Spleen (tissue), 11 donors: Measurements from ENCODE around the gene TXNDC15. TPM values are rescaled to one million over a fixed set of nuclear protein-coding genes. Genes with fewer than 3 reads are reported as not detected.
"Not testable (repeated sequence)": the region's sequence is repeated elsewhere in the genome, so short reads cannot be mapped to it uniquely, and the experiment has no call there.

Experiments
- DNase-seq: peaks from one replicate; pipeline ENCODE4 v3.0.0-alpha.2; 2020
- H3K27ac ChIP-seq, 8 donors: fragments of 200-600 bp; sonication (generic) in 7 of 8; 1 replicate in 4 of 8; 2 replicates in 4 of 8; pipeline versions ENCODE4 v1.5.0 to v1.8.0; 2016 to 2021; ENCODE audit warnings: inconsistent platforms in 4 of 8, mild to moderate bottlenecking in 4 of 8, moderate library complexity in 1 of 8
- H3K27me3 ChIP-seq, 7 donors: fragments of 200-600 bp; sonication (generic) in 6 of 7; replicated peaks in 1 of 7; 1 replicate in 4 of 7; 2 replicates in 3 of 7; pipeline versions ENCODE4 v1.5.0 to v1.8.0; 2016 to 2021; ENCODE audit warnings: inconsistent platforms in 3 of 7, mild to moderate bottlenecking in 1 of 7
- H3K36me3 ChIP-seq, 6 donors: fragments of 200-600 bp; sonication (generic) in 5 of 6; 1 replicate in 4 of 6; 2 replicates in 2 of 6; pipeline versions ENCODE4 v1.5.0 to v1.8.0; 2016 to 2021; ENCODE audit warnings: inconsistent platforms in 2 of 6
- H3K4me1 ChIP-seq, 6 donors: fragments of 200-600 bp; sonication (generic) in 5 of 6; 1 replicate in 3 of 6; 2 replicates in 3 of 6; pipeline versions ENCODE4 v1.5.0 to v1.8.0; 2016 to 2021; ENCODE audit warnings: inconsistent platforms in 3 of 6
- H3K4me3 ChIP-seq, 8 donors: fragments of 200-600 bp; sonication (generic) in 7 of 8; 1 replicate in 4 of 8; 2 replicates in 4 of 8; pipeline versions ENCODE4 v1.5.0 to v1.8.0; 2016 to 2021; ENCODE audit warnings: inconsistent platforms in 4 of 8, mild to moderate bottlenecking in 4 of 8, moderate library complexity in 2 of 8
- H3K9me3 ChIP-seq, 8 donors: fragments of 200-600 bp; sonication (generic) in 7 of 8; 1 replicate in 4 of 8; 2 replicates in 4 of 8; pipeline versions ENCODE4 v1.5.0 to v1.8.0; 2016 to 2021; ENCODE audit warnings: inconsistent platforms in 4 of 8
- POLR2A ChIP-seq, 3 donors: fragments of 450-650 bp; IDR thresholded peaks; one replicate each; pipeline ENCODE4 v1.5.1; 2017; ENCODE audit warnings: antibody characterized with exemption in 3 of 3, mild to moderate bottlenecking in 1 of 3
- POLR2AphosphoS5 ChIP-seq, 3 donors: sonication (generic); formaldehyde crosslinking; IDR thresholded peaks; one replicate each; pipeline ENCODE4 v1.5.1; 2017; ENCODE audit warnings: antibody characterized with exemption in 3 of 3
- WGBS, 5 donors: extraction: QIAGEN DNeasy Blood & Tissue Kit in 3 of 5; methylation state at CpG; one replicate each; pipeline versions ENCODE4 v1.1.5 to v1.1.7; 2013 to 2018; 5-methylcytosine and 5-hydroxymethylcytosine counted together
- intact Hi-C: fragments of 100-400 bp; cut with DNase I; formaldehyde crosslinking; loops from one replicate; pipeline ENCODE4 v1.15.0; 2023; ENCODE audit warnings: low total_unique reads
- polyA plus RNA-seq, 3 donors: library from polyadenylated mRNA; stranded (reverse); fragments of 200-250 nt; gene quantifications; one replicate each; pipeline ENCODE4 v1.2.1, GENCODE V29; 2013
- total RNA-seq, 7 donors: library from RNA; depleted of rRNA in 3 of 7; stranded (reverse); fragments of >200 nt in 3 of 7; fragmentation: NEBNext Ultra II Directional in 4 of 7; extraction: Animal tissue kit (Norgen Biotek cat#: 25700) in 4 of 7; gene quantifications; one replicate each; pipeline versions ENCODE4 v1.1.0 to v1.2.1, GENCODE V29; 2016 to 2021
- TF ChIP-seq, protein P1 (sequence below), 11 experiments: fragments of 200-600 bp in 7 of 11; fragments of 450-650 bp in 4 of 11; sonication (generic) in 4 of 11; IDR thresholded peaks in 8 of 11; conservative IDR thresholded peaks in 3 of 11; 1 replicate in 7 of 11; 2 replicates in 4 of 11; pipeline versions ENCODE4 v1.4.0 to v1.8.0; 2016 to 2021; ENCODE audit warnings: antibody characterized with exemption in 11 of 11, inconsistent platforms in 4 of 11, mild to moderate bottlenecking in 1 of 11
- donor health status: healthy with polysubstance abuse.
- donor health status: DM: no; HTN: no; CAD: no; lungs with moderate emphysema.
- donor health status: DM: no; HTN: no; CAD: no.
- donor health status: Bipolar disorder and iron deficiency.
- donor health status: healthy.
- donor health status: DM: no; HTN: no; CAD: no.
- donor health status: DM: yes; HTN: yes; CAD: no.

Gene TXNDC15
- total and polyA plus RNA-seq, 10 donors: 37.4 to 109 (median 58.0) TPM

DNA sequence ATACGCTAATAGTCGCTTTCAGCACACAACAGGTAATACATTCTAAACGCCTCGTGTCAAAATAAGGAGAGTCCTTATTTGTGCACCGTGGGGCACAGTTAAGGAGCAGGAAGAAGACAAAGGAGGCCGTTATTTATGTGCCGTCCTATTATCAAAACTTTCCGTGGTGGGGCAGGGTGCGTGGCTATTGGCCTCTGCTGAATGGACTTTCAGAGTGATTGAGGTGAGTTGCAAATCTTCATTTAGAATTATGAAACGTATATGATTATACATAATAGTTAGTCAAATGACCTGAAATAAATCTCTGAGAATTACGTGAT is 27.6 kb upstream of the TXNDC15 start:
- Histone ChIP-seq H3K4me3 (peak overlapping the region; percentile 71 to 94 (median 80)), H3K27ac (peak overlapping the region; percentile 93 to 98 (median 96)), H3K4me1 (peaks cover 17 to 61% (median 49%) of the 10 kb centered on the region in 6 donors), H3K36me3 (peaks cover 0 to 41% (median 2%) of the 10 kb centered on the region in 6 donors), H3K9me3 (no peaks in the 10 kb centered on the region), H3K27me3 (no peaks in the 10 kb centered on the region)
- TF ChIP-seq, protein P1, sequence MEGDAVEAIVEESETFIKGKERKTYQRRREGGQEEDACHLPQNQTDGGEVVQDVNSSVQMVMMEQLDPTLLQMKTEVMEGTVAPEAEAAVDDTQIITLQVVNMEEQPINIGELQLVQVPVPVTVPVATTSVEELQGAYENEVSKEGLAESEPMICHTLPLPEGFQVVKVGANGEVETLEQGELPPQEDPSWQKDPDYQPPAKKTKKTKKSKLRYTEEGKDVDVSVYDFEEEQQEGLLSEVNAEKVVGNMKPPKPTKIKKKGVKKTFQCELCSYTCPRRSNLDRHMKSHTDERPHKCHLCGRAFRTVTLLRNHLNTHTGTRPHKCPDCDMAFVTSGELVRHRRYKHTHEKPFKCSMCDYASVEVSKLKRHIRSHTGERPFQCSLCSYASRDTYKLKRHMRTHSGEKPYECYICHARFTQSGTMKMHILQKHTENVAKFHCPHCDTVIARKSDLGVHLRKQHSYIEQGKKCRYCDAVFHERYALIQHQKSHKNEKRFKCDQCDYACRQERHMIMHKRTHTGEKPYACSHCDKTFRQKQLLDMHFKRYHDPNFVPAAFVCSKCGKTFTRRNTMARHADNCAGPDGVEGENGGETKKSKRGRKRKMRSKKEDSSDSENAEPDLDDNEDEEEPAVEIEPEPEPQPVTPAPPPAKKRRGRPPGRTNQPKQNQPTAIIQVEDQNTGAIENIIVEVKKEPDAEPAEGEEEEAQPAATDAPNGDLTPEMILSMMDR (IDR thresholded peaks at IDR 0.05 in 8 of 11, conservative IDR thresholded peaks at IDR 0.05 in 3 of 11): no peak
- no peak for TF ChIP-seq POLR2A (IDR thresholded peaks at IDR 0.05)
- no peak for TF ChIP-seq POLR2AphosphoS5 (IDR thresholded peaks at IDR 0.05)
- no peak for DNase-seq
- 0 to 2% (median 1%) methylated on average over 11 of the region's 11 CpGs for WGBS, 5 donors
- intact Hi-C loops: no loop called here

DNA sequence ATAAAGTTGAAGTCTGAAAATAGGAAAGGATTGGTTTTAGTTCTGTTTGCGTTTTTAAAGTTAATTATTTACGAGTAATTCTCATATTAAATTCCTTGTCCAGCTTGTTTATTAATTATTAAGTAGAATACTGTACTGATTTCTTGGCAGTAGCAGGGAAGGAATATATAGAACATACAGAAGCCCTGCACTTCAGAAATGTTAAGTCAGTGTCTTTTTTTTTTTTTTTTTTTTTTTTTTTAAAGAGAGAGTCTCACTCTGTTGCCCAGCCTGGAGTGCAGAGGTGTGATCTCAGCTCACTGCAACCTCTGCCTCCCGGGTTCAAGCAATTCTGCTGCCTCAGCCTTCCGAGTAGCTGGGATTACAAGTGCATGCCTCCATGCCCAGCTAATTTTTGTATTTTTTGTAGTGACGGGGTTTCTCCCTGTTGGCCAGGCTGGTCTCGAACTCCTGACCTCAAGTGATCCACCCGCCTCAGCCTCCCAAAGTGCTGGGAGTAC is 24.7 kb upstream of the TXNDC15 start:
- H3K27ac ChIP-seq, H3K4me3 ChIP-seq, intact Hi-C loops, H3K9me3 ChIP-seq, DNase-seq, H3K27me3 ChIP-seq: not testable (repeated sequence)
- 88 to 94% (median 92%) methylated on average over 7 of the region's 7 CpGs for WGBS, 5 donors
- H3K4me1 ChIP-seq: peaks cover 17 to 78% (median 52%) of the 10 kb centered on the region in 6 donors
- peaks cover 0 to 69% (median 8%) of the 10 kb centered on the region in 6 donors for H3K36me3 ChIP-seq

DNA sequence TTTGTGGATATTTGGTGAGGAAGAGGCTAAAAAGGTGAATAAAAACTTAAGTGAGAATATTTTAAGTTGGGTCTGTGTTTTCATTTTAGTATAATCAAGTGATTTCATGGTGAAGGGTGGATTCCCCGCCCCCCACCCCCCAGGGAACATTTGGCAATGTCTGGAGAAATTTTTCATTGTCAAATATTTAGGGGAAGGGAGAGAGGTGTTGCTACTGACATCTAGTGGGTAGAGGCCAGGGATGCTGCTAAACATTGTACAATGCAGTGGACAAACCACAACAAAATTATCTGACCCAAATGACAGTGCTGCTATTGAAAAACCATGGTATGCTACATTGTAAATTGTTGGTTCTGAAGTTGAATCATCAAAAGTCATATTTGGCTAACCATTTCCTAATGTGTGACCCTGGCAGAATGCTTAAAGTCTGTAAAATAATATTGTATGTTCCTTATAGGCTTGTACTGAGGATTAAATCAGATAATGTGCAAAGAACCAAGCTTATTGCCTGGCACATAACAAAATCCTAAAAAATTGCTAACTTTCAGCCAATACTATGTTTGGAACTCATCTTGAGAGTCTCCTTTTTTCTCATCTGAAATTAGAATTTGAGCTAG is 22.8 kb upstream of the TXNDC15 start:
- H3K27ac ChIP-seq: no peak overlapping the region
- TF ChIP-seq POLR2AphosphoS5 (IDR thresholded peaks at IDR 0.05): no peak
- TF ChIP-seq, protein P1 (IDR thresholded peaks at IDR 0.05 in 8 of 11, conservative IDR thresholded peaks at IDR 0.05 in 3 of 11): peak in 1 of 11 experiments; percentile 16
- no peak for DNase-seq
- intact Hi-C loops: no loop called here
- H3K4me1 ChIP-seq: peaks cover 17 to 70% (median 44%) of the 10 kb centered on the region in 6 donors
- peaks cover 0 to 88% (median 27%) of the 10 kb centered on the region in 6 donors for H3K36me3 ChIP-seq
- H3K9me3 ChIP-seq: no peaks in the 10 kb centered on the region
- no peak overlapping the region for H3K4me3 ChIP-seq
- H3K27me3 ChIP-seq: no peaks in the 10 kb centered on the region
- WGBS, 5 donors: 61 to 83% (median 71%) methylated on average over 1 of the region's 1 CpG

DNA sequence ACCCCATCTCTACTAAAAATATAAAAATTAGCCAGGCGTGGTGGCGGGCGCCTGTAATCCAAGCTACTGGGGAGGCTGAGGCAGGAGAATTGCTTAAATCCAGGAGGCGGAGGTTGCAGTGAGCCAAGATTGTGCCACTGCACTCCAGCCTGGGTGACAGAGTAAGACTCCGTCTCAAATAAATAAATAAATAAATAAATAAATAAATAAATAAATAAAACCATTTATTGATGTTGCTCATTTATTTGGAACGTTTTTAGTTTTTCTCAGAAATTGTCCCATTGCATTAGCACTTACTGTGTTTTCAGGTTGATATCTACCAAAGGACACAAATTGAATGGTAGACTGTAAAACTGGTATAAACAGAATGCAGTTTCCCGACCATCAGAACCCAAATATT is 17.7 kb upstream of the TXNDC15 start:
- DNase-seq, intact Hi-C loops, H3K27me3 ChIP-seq, H3K9me3 ChIP-seq, H3K27ac ChIP-seq, H3K4me3 ChIP-seq: not testable (repeated sequence)
- peaks cover 0 to 96% (median 58%) of the 10 kb centered on the region in 6 donors for H3K36me3 ChIP-seq
- peaks cover 0 to 28% (median 4%) of the 10 kb centered on the region in 6 donors for H3K4me1 ChIP-seq
- 91 to 97% (median 94%) methylated on average over 7 of the region's 7 CpGs for WGBS, 5 donors

DNA sequence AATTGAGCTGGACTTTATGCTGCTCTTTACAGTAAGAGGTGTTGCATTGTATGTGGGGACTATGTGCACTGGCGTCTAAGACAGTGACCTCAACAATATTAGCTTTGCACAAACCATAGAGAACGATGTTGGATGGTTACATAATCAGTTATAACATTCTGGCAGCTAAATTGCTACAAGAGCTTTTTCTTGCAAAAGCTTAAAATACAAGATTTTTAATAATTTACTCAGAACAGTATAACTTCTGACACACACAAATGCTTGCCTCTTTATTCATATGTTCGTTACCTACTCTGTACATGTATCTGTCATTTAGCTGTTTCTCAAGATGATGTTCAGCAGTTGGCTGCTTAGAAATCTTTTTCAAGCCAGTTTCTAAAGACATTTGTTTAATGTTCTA is 16.8 kb upstream of the TXNDC15 start:
- TF ChIP-seq POLR2A (IDR thresholded peaks at IDR 0.05) (no peak), POLR2AphosphoS5 (IDR thresholded peaks at IDR 0.05) (no peak)
- TF ChIP-seq, protein P1 (IDR thresholded peaks at IDR 0.05 in 8 of 11, conservative IDR thresholded peaks at IDR 0.05 in 3 of 11): no peak
- no peak for DNase-seq
- H3K4me3 ChIP-seq: no peak overlapping the region
- intact Hi-C loops: no loop called here
- no peaks in the 10 kb centered on the region for H3K9me3 ChIP-seq
- H3K36me3 ChIP-seq: peaks cover 0 to 94% (median 57%) of the 10 kb centered on the region in 6 donors
- H3K27me3 ChIP-seq: no peaks in the 10 kb centered on the region
- no peak overlapping the region for H3K27ac ChIP-seq
- WGBS, 5 donors: 63 to 96% (median 78%) methylated on average over 3 of the region's 3 CpGs
- H3K4me1 ChIP-seq: peaks cover 0 to 22% (median 0%) of the 10 kb centered on the region in 6 donors
